Esophagus muscularis mucosa (tissue), 2 donors: ENCODE measurements around the gene CAPZA1.

Experiments
- EP300 ChIP-seq: sonication (generic); formaldehyde crosslinking; IDR thresholded peaks from one replicate; pipeline ENCODE4 v1.6.1; 2017; ENCODE audit warnings: antibody characterized with exemption
- POLR2A ChIP-seq: fragments of 450-650 bp; IDR thresholded peaks from one replicate; pipeline ENCODE4 v1.6.1; 2017; ENCODE audit warnings: antibody characterized with exemption, moderate library complexity, mild to moderate bottlenecking, low read depth

GRCh38 chr1:112687785-112688496, 68.3 kb downstream of the CAPZA1 start:
- TF ChIP-seq POLR2A (no peak), EP300 (no peak)
